DMS153 (cell line): Measurements from ENCODE around the gene CHL1.

Experiments used
- DNase-seq: peaks from one replicate; lab custom pipeline; 2025; lab: John Stamatoyannopoulos, UW

CHL1 gene

DNA sequence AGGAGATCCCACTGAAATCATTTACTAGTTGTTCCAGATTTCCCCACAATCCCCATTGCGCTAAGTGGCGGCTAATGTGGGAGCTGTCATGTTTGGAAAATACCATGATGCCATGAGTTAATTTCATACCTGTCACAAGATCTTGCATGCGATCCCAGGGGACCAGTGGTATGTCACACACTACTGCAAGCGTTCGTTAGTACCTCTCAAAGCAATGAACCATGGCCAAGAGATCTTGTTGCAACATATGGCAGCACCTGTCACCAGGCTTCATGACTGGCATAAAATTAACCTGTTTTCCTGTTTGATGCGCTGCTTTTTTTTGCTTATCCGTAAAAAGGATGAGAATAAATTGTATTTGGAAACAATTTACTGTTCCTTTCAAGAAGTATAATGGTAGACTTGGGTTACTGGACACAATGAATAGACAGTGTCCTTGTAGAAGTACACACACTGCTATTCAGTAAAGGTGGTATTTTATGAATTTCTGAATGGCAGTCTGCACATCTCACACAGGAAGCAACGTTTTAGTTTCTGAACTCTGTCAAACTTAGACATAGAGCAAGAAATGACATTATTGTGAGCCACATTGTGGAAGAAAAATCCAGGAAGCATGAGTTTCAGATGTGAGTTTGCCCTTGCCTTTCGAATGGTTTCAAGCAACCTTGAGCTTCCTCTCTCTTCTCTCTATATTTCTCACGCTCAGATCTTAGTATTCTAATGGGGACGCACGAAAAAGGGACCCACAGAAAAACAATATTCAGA is 81.9 kb downstream of the CHL1 start:
- DNase-seq: peak; percentile 68

DNA sequence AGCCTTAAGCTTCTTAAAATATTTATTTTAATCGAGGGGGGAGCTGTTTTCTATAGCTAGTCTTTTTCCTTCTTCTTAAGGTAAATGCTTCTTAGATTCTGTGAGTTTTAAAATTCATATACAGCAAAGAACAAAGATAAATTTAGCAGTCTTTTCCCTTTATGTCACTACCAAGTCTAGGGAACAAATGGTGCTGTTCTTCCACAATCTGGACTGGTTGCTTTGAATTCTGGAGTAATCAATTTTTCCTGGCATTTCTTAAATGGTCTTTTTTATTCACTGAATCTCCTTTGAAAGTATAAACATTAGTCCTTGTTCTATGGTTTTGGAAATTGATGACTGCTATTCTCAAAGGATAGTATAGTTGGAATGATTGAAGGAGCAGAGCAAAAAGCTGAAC is 82.8 kb downstream of the CHL1 start:
- no peak for DNase-seq

DNA sequence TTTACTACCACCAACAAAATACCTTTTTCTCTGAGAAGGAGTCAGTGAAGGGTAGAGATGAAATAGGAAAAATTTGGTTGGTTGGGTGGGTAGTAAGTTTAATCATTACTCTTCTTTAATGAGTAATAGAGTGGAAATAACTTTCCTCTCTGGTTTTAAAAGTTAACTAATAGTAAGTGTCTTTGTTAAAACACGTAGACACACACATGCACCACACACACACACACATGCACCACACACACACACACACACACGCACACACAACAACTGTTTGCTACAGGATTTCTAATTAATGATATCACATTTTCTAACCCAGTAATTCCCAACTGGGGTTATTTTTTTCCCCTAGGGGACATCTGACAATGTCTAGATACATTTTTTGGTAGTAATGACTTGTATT is 84.1 kb downstream of the CHL1 start:
- no peak for DNase-seq

DNA sequence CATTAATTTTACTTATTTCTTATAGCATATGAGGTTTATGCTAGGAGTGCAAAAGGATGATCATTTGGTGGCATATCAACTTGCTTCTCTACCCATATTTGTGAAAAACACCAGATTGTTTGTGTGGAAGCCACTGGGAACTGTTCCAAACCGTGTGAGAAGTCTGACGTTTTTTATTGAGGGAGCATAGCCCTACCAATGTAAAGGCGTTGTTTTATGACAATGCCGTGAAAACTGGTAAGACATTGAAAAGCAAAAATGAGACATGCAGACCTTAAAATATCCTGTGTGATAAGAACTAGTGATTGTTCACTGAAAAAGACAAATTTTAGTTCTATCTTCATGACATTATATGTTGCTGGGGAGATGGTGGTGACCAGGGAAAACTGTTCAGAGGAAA is 87.8 kb downstream of the CHL1 start:
- DNase-seq: no peak

GRCh38 chr3:288417-288816 is 91.9 kb downstream of the CHL1 start:
- DNase-seq: no peak

DNA sequence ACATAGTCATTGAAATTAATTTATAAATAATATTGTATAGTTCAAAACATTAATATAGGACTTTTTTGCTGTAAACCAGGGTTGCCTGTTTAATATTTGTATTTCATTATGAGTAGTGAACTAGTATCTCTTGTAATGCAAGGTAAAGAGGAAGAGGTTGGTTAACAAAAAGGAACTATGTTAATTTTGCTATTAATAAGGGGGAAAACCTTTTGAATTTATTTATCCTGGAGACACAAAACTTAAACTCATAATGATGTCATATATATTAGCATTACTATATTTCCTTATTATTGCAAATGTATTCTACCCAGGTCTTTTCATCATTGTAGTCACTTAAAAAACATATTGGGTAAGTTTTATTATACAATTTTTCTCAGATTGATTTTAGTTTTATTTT is 94.5 kb downstream of the CHL1 start:
- no peak for DNase-seq

- no peak for DNase-seq
Measured at GRCh38 chr3:291646-292436, 95.3 kb downstream of the CHL1 start.

DNA sequence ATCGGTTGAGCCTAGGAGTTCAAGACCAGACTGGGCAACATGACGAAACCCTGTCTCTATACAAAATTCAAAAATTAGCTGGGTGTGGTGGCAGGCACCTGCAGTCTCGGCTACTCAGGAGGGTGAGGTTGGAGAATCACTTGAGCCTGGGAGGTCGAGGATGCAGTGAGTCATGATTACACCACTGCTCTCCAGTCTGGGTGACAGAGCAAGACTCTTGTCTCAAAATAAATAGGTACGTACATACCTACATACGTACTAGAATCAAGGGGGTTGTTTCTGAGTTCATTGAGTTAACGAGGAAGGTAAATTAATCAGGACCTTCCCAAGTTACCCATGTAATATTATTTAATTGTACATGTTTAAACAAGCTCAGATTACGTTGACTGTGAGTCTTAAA is 97.5 kb downstream of the CHL1 start:
- peak; percentile 42 for DNase-seq

DNA sequence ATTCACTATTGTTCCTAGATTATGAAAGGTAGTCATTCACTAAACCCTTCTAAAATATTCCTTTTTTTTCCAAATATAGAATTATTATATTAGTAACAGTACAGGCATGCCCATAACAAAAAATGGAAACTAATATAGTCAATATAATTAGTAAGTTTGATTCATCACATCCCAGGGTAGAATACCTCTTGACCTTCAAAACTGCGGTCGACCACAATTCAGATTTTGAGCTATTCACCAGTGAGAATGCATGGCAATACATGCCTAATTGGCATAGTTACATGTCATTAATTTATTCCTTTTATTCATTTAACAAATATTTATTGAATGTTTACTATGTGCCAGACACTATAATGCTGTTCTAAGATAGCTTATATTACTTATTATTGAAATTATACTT is 98.0 kb downstream of the CHL1 start:
- DNase-seq: no peak

- peak; percentile 3 for DNase-seq
Measured at GRCh38 chr3:295166-295565, 98.6 kb downstream of the CHL1 start.

DNA sequence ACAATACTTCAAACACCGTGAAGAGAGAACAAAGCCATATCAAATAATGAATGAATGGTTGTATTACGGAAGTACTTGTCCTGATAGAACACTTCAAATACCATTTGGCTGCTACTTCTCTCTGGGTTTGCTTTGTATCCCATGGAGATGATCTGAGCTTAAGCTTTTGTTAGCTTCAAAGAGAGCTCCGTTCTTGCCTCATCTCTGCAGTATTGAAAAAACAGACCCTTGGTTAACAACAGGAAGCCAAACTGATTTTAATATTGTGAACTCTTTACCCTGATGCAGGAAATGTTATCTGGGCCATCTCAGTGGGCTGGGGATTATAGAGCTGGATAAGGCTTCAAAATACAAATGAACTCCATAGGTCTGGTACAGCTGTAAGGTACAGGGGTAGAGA is 101.0 kb downstream of the CHL1 start:
- peak; percentile 88 for DNase-seq

GRCh38 chr3:299590-300301 is 103.2 kb downstream of the CHL1 start:
- peak; percentile 68 for DNase-seq

GRCh38 chr3:307182-307581 is 110.6 kb downstream of the CHL1 start:
- DNase-seq: no peak

- DNase-seq: no peak
Measured at GRCh38 chr3:308597-309321, 112.2 kb downstream of the CHL1 start.

DNA sequence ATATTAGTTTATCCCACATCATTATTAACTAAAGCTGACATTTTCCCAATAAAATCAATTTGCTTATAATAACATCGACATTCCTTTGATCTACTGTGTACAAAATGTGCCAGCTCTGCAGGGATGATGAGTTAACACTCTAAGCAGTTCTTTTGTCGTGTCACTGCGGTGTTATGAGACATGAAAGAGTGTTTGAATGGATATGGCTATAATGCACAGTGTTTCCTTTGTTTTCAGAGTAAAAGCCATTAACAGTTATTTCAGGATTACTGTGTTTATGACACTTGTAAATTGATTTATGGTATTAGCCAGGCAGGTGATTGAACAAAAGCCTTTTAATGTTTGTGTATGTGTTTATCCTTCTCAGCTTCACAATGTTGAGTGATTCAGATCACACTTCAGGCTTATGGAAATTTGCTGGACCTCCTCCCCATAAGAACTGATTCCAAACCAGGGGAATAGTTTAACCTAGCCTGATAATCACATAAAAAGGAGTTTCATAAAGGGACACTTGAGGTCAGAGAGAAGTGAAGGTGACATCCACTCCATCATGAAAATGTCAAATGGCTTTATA is 115.7 kb downstream of the CHL1 start:
- DNase-seq: peak; percentile 57

DNA sequence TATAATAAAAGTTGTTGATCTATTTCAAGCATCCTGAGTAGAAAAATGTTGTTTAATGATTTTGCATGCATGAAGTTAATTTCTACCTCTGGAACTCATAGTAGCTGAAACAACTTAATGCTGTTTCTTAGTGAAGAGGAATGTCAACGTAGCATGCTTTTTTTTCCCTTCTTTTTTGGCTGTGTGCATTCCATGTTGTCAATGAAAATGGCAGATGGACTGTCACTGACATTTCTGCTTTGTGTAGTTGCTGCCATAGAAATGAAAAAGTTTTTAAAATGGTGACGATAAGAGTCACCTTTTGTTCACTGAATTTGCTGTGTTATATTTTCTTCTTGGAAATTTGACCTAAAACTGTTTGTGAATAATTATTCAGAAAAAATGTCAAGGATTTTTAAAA is 116.3 kb downstream of the CHL1 start:
- DNase-seq: no peak

GRCh38 chr3:317012-317411 is 120.4 kb downstream of the CHL1 start:
- no peak for DNase-seq

- DNase-seq: no peak
Measured at GRCh38 chr3:318903-319302, 122.3 kb downstream of the CHL1 start.

DNA sequence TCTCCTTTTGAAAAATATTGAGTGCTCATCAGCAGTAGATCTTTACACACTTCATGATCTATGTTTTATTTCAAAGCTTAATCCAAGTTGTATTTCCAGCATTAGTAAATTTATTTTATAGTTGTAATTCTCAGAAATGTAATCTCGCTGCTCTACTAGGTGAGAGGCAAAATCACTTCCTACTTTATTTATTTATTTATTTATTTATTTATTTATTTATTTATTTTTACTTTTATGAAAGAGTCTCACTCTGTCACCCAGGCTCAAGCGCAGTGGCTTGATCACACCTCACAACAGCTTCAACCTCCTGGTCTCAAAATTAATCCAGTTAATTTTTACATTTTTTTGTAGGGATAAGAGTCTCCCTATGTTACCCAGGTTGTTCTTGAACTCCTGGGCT is 127.9 kb downstream of the CHL1 start:
- no peak for DNase-seq

GRCh38 chr3:325495-325894 is 128.9 kb downstream of the CHL1 start:
- no peak for DNase-seq

DNA sequence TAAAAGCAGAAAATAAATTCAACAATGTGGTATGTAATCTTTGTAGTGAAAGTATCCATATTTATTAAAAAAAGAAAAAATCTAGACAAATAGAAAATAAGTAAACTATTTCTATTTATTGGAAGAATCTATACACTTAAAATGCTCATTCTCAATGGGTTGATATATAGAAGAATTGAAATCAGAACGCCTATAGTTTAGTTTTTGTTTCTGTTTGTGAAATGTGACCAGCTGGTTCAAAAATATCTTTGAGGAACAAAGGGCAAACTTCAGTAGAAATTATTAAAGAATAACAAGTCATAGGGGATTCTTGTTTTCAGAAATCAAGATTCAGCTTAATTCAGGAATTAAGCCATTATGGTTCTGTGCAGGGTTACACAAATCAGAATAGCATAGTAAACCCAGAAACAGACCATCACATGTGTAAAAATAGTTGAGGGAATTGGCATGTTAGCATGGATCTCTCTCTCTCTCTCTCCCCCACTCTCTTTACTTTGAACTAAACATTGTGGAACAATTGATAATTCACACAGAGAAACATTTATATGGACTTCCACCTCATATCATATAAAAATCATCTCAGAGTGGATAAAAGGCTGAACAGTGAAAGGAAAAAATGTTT is 134.0 kb downstream of the CHL1 start:
- DNase-seq: no peak
